DND-41 (cell line): ENCODE data around the gene CMSS1.

ENCODE experiments used
- ATAC-seq: fragments of 200-7000 bp; cut with Tn5 transposase; 3 replicates; pipeline ENCODE4 v1.9.1; 2021; ENCODE audit warnings: low read depth; ENCODE audit not compliant: insufficient read depth
- DNase-seq: peaks from one replicate; pipeline ENCODE4 v3.0.0-alpha.2; 2020
- H2AFZ ChIP-seq: 2 replicates; pipeline ENCODE4 v1.6.0; 2012; ENCODE audit warnings: low read depth, low read length
- H3K27ac ChIP-seq: 2 replicates; pipeline ENCODE4 v1.5.1; 2012; ENCODE audit warnings: low read length, inconsistent platforms
- H3K27me3 ChIP-seq: fragments of 200-600 bp; sonication (generic); 2 replicates; pipeline ENCODE4 v1.6.0; 2012; ENCODE audit warnings: low read length, mild to moderate bottlenecking, inconsistent platforms; ENCODE audit not compliant: insufficient read depth, poor library complexity
- H3K36me3 ChIP-seq: 2 replicates; pipeline ENCODE4 v1.5.1; 2012; ENCODE audit warnings: low read length, inconsistent platforms; ENCODE audit not compliant: insufficient read depth
- H3K4me1 ChIP-seq: 2 replicates; pipeline ENCODE4 v1.5.1; 2012; ENCODE audit warnings: mild to moderate bottlenecking, low read length; ENCODE audit not compliant: insufficient read depth
- H3K4me2 ChIP-seq: 2 replicates; pipeline ENCODE4 v1.6.0; 2012; ENCODE audit warnings: mild to moderate bottlenecking, moderate library complexity, low read length, inconsistent platforms; ENCODE audit not compliant: insufficient read depth
- H3K4me3 ChIP-seq, 2 experiments: fragments of 200-600 bp in 1 of 2; shearing (Covaris generic) in 1 of 2; 2 replicates each; pipeline ENCODE4 v1.5.1; 2012 to 2016; ENCODE audit warnings: inconsistent platforms in 2 of 2, low read length in 2 of 2, mild to moderate bottlenecking in 2 of 2, low read depth in 1 of 2, moderate library complexity in 1 of 2
- H3K79me2 ChIP-seq: 2 replicates; pipeline ENCODE4 v1.6.0; 2012; ENCODE audit warnings: low read length, inconsistent platforms; ENCODE audit not compliant: insufficient read depth
- H3K9ac ChIP-seq: 2 replicates; pipeline ENCODE4 v1.6.0; 2012; ENCODE audit warnings: low read depth, mild to moderate bottlenecking, inconsistent platforms, low read length, moderate library complexity
- H3K9me3 ChIP-seq: 2 replicates; pipeline ENCODE4 v1.5.1; 2012; ENCODE audit warnings: low read length, moderate library complexity, mild to moderate bottlenecking, inconsistent platforms; ENCODE audit not compliant: insufficient read depth, severe bottlenecking
- H4K20me1 ChIP-seq: 2 replicates; pipeline ENCODE4 v1.6.0; 2012; ENCODE audit warnings: low read length; ENCODE audit not compliant: insufficient read depth
- EZH2 ChIP-seq: IDR thresholded peaks from 3 replicates; pipeline ENCODE4 v1.6.1; 2012; ENCODE audit warnings: borderline replicate concordance, low read depth, mild to moderate bottlenecking, moderate library complexity, low read length, inconsistent platforms; ENCODE audit not compliant: severe bottlenecking
- TF ChIP-seq, protein P1 (sequence below): IDR thresholded peaks from 2 replicates; pipeline ENCODE4 v1.5.1; 2012; ENCODE audit warnings: borderline replicate concordance, low read length, moderate library complexity, mild to moderate bottlenecking; ENCODE audit not compliant: poor library complexity, severe bottlenecking; ENCODE audit errors: extremely low read depth

The CMSS1 gene

DNA sequence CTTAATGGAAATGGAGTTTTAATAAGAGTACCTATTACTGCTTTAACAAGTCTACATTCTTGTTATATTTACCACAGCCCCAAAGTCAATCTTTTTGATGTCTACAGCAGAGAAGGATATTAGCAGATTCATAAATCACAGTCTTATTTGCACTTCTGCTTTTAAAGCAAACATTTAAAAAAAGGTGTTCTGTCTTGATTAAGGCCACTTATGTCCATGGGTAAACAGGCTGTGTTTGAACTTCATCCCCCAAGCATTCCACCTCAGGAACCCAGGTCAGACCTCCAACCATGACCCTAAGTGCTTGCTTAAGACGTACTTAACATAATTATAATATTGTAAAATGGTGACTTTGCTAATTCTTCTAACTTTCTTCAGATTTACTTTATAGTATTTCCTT lies 113.4 kb downstream of the CMSS1 start:
- no peak overlapping the region for H3K27ac ChIP-seq
- H4K20me1 ChIP-seq, result no peaks in the 10 kb centered on the region
- TF ChIP-seq, protein P1, sequence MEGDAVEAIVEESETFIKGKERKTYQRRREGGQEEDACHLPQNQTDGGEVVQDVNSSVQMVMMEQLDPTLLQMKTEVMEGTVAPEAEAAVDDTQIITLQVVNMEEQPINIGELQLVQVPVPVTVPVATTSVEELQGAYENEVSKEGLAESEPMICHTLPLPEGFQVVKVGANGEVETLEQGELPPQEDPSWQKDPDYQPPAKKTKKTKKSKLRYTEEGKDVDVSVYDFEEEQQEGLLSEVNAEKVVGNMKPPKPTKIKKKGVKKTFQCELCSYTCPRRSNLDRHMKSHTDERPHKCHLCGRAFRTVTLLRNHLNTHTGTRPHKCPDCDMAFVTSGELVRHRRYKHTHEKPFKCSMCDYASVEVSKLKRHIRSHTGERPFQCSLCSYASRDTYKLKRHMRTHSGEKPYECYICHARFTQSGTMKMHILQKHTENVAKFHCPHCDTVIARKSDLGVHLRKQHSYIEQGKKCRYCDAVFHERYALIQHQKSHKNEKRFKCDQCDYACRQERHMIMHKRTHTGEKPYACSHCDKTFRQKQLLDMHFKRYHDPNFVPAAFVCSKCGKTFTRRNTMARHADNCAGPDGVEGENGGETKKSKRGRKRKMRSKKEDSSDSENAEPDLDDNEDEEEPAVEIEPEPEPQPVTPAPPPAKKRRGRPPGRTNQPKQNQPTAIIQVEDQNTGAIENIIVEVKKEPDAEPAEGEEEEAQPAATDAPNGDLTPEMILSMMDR, result no peak
- no peak for TF ChIP-seq EZH2
- H3K4me2 ChIP-seq, result no peak overlapping the region
- no peak overlapping the region for H2AFZ ChIP-seq
- no peaks in the 10 kb centered on the region for H3K9me3 ChIP-seq
- no peak overlapping the region for H3K4me3 ChIP-seq
- H3K27me3 ChIP-seq, result no peaks in the 10 kb centered on the region
- no peak for ATAC-seq
- no peaks in the 10 kb centered on the region for H3K36me3 ChIP-seq
- H3K79me2 ChIP-seq, result no peaks in the 10 kb centered on the region; the same call in 1 of the 2 replicates
- no peak overlapping the region for H3K9ac ChIP-seq
- no peak for DNase-seq
- H3K4me1 ChIP-seq, result no peaks in the 10 kb centered on the region

GRCh38 chr3:99933971-99934750 lies 116.5 kb downstream of the CMSS1 start:
- no peak overlapping the region for H3K9ac ChIP-seq
- TF ChIP-seq EZH2, result no peak
- TF ChIP-seq, protein P1, result no peak
- H4K20me1 ChIP-seq, result no peaks in the 10 kb centered on the region
- no peak for DNase-seq
- no peaks in the 10 kb centered on the region for H3K27me3 ChIP-seq
- no peak for ATAC-seq
- no peaks in the 10 kb centered on the region for H3K79me2 ChIP-seq
- no peaks in the 10 kb centered on the region for H3K36me3 ChIP-seq
- H3K27ac ChIP-seq, result no peak overlapping the region
- no peaks in the 10 kb centered on the region for H3K4me1 ChIP-seq
- no peaks in the 10 kb centered on the region for H3K9me3 ChIP-seq
- H3K4me2 ChIP-seq, result no peak overlapping the region
- H3K4me3 ChIP-seq, result no peak overlapping the region
- no peak overlapping the region for H2AFZ ChIP-seq

DNA sequence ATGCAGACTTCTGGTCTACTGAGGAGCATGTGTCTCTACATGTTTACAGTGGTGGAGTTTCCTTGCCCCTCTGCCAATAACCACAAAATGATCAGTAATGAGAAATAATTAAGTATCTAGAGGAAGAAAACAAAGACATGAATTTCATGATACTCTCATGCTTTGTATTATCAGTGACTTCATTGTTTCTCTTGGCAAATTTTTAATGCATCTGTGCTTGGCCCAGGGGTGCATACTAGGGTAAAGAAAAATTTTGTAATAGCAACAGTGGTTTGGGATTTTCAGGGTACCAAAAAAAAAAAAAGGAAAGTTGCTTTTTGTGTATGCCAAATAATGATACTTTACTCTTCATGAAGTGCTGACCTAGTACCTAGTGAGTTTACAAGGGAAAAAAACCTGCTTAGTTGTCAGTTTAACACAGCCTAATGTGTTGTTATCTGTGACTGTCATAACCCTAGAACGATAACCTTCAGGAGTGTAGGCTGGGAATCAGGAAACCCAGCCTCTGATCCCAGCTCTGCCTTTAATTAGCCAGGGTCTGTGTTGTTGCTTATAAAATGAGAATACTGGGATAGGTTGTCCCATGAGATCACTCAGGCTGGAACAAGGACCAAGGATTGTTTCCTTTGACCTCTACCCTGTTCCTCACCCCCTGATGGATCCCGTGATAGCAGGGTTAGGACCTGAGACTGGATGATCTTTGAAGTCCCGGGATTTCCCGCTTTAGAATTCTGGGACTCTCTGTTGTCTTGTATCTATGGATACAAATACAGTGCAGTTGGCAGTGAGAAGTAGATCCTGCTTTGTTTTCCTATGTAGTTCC lies 117.5 kb downstream of the CMSS1 start:
- H3K4me1 ChIP-seq, result no peaks in the 10 kb centered on the region
- H3K9ac ChIP-seq, result no peak overlapping the region
- no peaks in the 10 kb centered on the region for H3K9me3 ChIP-seq
- no peaks in the 10 kb centered on the region for H3K36me3 ChIP-seq
- H3K4me3 ChIP-seq, result no peak overlapping the region
- no peaks in the 10 kb centered on the region for H4K20me1 ChIP-seq
- H3K4me2 ChIP-seq, result no peak overlapping the region
- H3K27me3 ChIP-seq, result no peaks in the 10 kb centered on the region
- ATAC-seq, result no peak
- DNase-seq, result no peak
- TF ChIP-seq, protein P1, result no peak
- TF ChIP-seq EZH2, result no peak
- no peak overlapping the region for H3K27ac ChIP-seq
- no peaks in the 10 kb centered on the region for H3K79me2 ChIP-seq
- no peak overlapping the region for H2AFZ ChIP-seq
